A549 (cell line): ENCODE measurements around the gene SPDYE16.
"Not testable (repeated sequence)": the region's sequence is repeated elsewhere in the genome, so short reads cannot be mapped to it uniquely, and the experiment has no call there.

Experiments
- BHLHE40 ChIP-seq: IDR thresholded peaks from 2 replicates; pipeline ENCODE4 v1.6.1; 2012; ENCODE audit warnings: low read depth, low read length, inconsistent platforms
- EP300 ChIP-seq, 2 experiments: fragments of >200 bp; sonication (Bioruptor Twin); formaldehyde crosslinking; IDR thresholded peaks; 2 replicates in 1 of 2; 3 replicates in 1 of 2; pipeline ENCODE4 v1.6.1; 2016 to 2017
- HOXA7 ChIP-seq: fragments of 250-450 bp; sonication (Bioruptor Pico); IDR thresholded peaks from 2 replicates; pipeline ENCODE4 v1.5.0; 2020; ENCODE audit warnings: mild to moderate bottlenecking, moderate library complexity
- KDM1A ChIP-seq: fragments of 200-600 bp; sonication (generic); IDR thresholded peaks from 2 replicates; pipeline ENCODE4 v1.6.1; 2016; ENCODE audit warnings: low read depth, mild to moderate bottlenecking
- MYC ChIP-seq: IDR thresholded peaks from 2 replicates; pipeline ENCODE4 v1.6.1; 2012; ENCODE audit warnings: mild to moderate bottlenecking, inconsistent platforms, low read length, improper control_type of control experiment, borderline replicate concordance
- TF ChIP-seq, protein P1 (sequence below): fragments of >200 bp; sonication (Bioruptor Twin); formaldehyde crosslinking; IDR thresholded peaks from 3 replicates; pipeline ENCODE4 v1.5.1; 2016
- TF ChIP-seq, protein P2 (sequence below): IDR thresholded peaks from 2 replicates; pipeline ENCODE4 v1.6.1; 2012; ENCODE audit warnings: low read depth, borderline replicate concordance
- TF ChIP-seq, protein P3 (sequence below): IDR thresholded peaks from 2 replicates; pipeline ENCODE4 v1.6.1; 2012
- TF ChIP-seq, protein P4 (sequence below): fragments of 450-650 bp; IDR thresholded peaks from 2 replicates; pipeline ENCODE4 v1.6.1; 2014; ENCODE audit warnings: antibody characterized with exemption
- TF ChIP-seq, protein P5 (sequence below): fragments of 200-600 bp; sonication (generic); IDR thresholded peaks from 2 replicates; pipeline ENCODE4 v1.6.1; 2016; ENCODE audit warnings: antibody characterized with exemption, mild to moderate bottlenecking, moderate library complexity

DNA sequence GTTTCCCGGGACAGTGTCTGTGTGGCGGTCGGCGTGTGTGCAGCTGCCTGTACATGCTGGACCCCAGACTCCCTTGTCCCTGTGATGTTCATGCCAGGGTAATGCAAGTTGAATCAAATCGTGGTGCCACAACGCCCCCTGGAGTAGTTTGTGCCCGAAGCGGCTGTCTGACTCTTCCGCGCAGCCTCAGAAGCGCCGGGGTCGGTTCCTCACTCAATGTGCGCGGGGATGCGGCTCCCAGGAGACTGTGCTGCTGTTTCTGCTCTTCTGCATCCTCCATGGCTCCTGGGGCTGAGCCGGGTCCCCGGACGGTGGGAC, 43.2 kb downstream of the SPDYE16 start:
- TF ChIP-seq, protein P1, sequence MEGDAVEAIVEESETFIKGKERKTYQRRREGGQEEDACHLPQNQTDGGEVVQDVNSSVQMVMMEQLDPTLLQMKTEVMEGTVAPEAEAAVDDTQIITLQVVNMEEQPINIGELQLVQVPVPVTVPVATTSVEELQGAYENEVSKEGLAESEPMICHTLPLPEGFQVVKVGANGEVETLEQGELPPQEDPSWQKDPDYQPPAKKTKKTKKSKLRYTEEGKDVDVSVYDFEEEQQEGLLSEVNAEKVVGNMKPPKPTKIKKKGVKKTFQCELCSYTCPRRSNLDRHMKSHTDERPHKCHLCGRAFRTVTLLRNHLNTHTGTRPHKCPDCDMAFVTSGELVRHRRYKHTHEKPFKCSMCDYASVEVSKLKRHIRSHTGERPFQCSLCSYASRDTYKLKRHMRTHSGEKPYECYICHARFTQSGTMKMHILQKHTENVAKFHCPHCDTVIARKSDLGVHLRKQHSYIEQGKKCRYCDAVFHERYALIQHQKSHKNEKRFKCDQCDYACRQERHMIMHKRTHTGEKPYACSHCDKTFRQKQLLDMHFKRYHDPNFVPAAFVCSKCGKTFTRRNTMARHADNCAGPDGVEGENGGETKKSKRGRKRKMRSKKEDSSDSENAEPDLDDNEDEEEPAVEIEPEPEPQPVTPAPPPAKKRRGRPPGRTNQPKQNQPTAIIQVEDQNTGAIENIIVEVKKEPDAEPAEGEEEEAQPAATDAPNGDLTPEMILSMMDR = not testable (repeated sequence)
- not testable (repeated sequence) for TF ChIP-seq EP300 (IDR thresholded peaks at IDR 0.05); HOXA7 (CRISPR knock-in tag); KDM1A; BHLHE40; MYC
- TF ChIP-seq, protein P2, sequence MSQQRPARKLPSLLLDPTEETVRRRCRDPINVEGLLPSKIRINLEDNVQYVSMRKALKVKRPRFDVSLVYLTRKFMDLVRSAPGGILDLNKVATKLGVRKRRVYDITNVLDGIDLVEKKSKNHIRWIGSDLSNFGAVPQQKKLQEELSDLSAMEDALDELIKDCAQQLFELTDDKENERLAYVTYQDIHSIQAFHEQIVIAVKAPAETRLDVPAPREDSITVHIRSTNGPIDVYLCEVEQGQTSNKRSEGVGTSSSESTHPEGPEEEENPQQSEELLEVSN = not testable (repeated sequence)
- TF ChIP-seq, protein P3, sequence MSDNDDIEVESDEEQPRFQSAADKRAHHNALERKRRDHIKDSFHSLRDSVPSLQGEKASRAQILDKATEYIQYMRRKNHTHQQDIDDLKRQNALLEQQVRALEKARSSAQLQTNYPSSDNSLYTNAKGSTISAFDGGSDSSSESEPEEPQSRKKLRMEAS = not testable (repeated sequence)
- TF ChIP-seq, protein P4, sequence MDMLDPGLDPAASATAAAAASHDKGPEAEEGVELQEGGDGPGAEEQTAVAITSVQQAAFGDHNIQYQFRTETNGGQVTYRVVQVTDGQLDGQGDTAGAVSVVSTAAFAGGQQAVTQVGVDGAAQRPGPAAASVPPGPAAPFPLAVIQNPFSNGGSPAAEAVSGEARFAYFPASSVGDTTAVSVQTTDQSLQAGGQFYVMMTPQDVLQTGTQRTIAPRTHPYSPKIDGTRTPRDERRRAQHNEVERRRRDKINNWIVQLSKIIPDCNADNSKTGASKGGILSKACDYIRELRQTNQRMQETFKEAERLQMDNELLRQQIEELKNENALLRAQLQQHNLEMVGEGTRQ = not testable (repeated sequence)
- TF ChIP-seq, protein P5, sequence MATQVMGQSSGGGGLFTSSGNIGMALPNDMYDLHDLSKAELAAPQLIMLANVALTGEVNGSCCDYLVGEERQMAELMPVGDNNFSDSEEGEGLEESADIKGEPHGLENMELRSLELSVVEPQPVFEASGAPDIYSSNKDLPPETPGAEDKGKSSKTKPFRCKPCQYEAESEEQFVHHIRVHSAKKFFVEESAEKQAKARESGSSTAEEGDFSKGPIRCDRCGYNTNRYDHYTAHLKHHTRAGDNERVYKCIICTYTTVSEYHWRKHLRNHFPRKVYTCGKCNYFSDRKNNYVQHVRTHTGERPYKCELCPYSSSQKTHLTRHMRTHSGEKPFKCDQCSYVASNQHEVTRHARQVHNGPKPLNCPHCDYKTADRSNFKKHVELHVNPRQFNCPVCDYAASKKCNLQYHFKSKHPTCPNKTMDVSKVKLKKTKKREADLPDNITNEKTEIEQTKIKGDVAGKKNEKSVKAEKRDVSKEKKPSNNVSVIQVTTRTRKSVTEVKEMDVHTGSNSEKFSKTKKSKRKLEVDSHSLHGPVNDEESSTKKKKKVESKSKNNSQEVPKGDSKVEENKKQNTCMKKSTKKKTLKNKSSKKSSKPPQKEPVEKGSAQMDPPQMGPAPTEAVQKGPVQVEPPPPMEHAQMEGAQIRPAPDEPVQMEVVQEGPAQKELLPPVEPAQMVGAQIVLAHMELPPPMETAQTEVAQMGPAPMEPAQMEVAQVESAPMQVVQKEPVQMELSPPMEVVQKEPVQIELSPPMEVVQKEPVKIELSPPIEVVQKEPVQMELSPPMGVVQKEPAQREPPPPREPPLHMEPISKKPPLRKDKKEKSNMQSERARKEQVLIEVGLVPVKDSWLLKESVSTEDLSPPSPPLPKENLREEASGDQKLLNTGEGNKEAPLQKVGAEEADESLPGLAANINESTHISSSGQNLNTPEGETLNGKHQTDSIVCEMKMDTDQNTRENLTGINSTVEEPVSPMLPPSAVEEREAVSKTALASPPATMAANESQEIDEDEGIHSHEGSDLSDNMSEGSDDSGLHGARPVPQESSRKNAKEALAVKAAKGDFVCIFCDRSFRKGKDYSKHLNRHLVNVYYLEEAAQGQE = not testable (repeated sequence)
